OCI-M2 (cell line): ENCODE results near the gene LTBP1.
"Not testable (repeated sequence)": the region's sequence is repeated elsewhere in the genome, so short reads cannot be mapped to it uniquely, and the experiment has no call there.

Source experiments
- DNase-seq: peaks from one replicate; lab custom pipeline; 2025; ENCODE audit not compliant: unreplicated experiment; lab: John Stamatoyannopoulos, UW

Gene LTBP1

DNA sequence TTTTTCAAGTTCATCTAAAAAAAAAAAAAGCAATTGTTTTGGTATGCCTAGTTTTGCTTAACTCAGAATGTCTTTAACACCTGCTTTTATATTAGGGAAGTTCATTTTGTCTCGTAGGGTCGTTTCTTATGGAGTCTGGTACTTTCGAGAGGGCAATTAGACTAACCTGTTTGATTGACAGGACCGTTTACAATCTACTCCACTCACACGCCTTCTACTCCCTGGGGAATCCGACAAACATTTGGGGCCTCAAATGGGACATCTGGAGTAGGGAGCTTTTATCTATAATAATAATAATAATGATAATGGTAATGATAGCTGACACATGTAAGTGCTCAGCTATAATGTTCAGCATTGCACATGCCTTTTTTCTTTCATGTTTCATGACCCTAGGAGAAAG is 268.1 kb downstream of the LTBP1 start:
- no peak for DNase-seq

DNA sequence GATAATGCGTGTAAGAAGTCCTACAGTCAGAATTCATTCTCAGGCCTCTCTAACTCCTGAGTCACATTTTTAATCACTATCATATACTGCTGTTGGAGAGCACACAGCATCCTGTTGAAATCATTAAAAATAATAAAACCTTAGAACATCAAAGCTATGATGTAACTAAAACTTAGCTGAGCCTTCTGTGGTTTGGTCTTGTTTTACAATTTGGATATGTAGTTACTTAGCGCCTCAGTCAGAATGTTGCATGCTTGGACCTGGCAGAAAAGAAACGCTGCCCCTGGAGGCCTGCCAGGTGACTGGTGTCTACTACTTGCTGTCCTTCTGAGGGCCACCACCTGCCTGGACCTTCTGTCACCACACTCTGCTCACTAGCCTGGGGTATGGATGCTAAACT is 268.5 kb downstream of the LTBP1 start:
- no peak for DNase-seq

DNA sequence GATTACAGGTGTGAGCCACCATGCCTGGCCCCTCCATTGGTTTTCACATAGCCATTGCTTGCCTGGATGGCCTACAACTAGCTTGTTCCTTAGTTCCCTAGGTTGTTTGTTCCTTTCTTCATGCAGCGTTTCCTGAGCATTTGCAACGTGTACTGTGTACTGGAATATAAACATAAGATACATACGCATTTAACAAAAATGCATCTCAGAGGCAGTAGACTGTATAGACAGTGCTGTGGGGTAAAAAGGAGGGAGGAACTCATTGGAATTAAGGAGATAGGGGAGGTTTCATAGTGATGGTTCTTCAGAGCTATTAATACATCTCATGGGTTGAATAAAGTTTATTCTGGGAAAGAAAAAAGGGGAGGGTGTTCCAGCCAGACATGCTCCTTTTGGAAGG is 269.2 kb downstream of the LTBP1 start:
- DNase-seq, result no peak

DNA sequence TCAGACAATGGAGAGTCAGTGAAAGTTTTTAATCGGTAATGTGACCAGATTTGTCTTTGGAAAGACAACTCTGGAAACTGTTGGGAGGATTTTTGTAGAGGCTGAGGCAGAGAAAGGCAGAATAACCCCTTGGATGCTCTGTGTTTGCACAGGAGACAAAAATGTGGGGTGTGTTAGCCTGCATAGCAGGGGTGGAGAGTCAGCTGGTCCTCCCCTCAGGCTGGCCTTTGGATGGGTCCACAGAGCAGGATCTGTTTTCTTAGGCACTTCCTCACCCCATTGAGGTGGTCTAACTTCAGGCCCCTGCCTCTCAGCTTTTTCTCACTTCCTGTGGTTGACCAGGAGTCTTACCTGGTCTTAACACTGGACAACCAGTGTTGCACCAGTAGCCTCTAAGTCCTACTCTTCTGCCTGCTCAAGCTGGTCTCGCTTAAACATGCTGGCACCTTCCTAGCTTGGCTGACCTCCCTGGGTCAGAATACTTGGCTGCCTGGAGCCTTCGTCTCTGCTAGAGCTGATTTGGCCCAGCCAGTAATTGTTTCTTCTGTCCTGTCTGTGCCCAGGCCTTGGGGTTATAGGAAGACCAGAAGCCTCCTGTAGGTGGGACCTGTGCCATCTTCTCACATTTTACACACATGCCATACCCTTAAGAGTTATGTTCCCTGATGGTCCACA is 269.9 kb downstream of the LTBP1 start:
- DNase-seq, result no peak

DNA sequence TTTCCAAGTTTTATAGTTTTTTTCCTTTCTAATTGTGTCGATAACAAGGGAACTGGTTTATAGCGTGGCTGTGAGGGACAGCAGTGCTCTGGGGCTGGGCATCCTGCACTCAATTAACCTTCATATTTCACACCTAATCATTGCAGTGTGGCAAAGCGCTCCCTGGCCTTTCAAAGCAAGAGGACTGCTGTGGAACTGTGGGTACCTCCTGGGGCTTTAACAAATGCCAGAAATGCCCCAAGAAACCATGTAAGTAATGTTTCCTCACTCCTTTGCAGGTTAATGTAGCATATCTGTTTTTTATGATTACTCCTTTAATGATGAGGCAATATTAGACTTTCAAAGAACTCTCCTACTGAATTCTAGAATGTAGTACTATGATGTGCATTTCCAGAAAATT is 270.7 kb downstream of the LTBP1 start:
- DNase-seq, result no peak

DNA sequence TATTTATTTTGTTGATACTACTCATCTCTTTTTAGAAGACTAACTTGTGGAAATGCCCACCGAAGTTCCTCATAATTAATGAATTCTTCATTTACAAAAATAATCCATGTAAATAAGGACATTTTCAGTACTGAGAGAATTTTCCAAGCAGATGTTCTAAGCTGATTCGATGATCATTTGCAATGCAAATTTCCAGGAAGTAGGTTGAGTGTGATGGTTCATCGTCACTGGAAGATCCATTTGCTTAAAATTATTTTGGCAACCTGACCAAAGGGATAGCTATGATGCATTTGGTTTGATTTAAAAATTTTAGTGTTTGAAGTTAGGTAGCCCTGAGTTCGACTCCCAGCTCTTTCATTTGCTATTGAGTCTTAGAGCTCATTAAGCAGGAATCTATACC is 272.4 kb downstream of the LTBP1 start:
- no peak for DNase-seq

DNA sequence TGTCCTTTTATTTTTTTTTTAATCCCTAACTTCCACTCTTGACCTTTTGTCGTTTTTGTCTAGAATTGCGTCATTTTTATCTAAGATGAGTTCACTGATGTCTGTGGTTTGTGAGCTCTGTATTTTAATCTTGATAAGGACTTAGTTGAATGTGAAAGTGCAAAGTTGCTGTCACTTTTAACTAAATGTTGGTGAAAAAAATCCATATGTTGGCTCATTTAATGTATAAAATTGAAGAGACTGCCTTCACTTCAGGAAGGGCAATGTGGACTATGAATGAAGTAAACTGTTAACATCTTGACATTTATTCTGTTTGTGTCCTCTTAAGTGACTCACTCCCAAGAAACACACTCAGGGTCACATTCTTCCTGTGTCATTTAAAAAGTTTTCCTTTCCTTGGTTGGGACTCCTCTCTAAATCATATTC is 273.1 kb downstream of the LTBP1 start:
- DNase-seq, result no peak

DNA sequence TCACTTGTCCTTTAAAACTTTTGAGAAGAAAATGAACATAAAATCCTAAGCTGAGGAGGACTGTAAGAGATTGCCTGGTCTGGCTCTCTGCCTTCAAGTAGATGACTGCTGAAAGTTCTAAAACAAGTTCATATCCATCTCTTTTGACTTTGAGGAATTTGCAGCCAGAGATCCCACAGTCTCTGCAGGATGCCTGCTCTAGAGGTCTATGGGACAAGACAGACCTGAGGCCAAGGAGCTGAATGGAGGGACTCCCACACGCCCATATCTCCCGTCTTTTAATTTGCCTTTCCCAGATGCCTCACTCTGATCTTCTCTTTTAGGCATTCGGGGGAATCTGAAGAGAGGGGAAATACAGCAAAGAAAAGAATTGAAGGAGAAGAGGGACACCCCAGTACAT is 273.8 kb downstream of the LTBP1 start:
- DNase-seq, result no peak

DNA sequence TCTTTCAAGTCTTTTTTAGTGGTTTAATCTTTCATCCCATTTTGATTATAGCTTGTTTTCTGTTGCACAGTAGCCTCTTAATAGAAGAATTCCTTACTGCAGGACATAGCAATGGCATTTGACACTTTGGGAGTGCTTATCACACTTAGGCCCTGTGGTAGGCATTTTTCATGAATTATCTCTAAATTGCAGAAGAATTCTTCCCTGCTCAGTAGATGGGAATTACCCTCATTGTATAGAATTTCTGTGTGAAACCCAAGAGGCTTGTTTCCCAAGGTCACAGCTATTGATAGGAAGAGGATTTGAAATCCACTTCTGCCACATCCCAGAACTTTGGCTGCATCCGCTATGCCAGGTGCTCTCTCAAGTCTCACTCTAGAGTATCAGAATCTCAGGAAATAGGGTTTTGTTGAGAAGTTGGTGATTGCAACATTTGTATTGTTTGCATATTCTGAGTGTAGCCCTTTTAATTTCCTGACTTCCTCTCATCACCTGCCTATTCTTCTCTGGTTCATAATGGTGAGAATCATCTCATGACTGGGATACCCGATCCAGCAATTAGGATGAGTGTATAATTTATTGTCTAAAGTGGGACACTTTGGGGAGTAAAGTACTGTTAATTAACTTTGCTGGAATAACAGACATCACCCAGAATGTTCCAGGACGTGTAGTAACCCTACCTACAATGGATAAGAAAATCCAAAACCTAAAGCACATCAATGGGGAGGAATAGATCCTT is 274.5 kb downstream of the LTBP1 start:
- no peak for DNase-seq

DNA sequence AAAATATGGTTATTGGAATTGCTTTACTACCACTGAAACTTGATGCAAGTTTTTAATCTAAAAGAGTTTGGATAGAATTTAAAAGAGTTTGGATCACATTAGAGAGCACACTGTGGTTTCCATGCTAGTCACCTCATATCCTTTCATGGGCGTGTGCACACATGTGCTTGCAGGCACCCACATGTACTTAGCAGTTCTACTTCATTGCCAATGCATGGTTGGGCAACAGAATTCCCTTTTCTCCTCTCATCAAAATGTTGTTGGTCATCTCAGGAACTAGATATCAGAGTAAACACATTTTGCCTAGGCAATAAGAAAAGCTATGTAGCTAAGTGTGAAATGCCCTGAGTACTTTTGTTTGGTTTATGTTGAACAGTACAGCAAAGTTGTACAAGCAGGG is 275.6 kb downstream of the LTBP1 start:
- no peak for DNase-seq

DNA sequence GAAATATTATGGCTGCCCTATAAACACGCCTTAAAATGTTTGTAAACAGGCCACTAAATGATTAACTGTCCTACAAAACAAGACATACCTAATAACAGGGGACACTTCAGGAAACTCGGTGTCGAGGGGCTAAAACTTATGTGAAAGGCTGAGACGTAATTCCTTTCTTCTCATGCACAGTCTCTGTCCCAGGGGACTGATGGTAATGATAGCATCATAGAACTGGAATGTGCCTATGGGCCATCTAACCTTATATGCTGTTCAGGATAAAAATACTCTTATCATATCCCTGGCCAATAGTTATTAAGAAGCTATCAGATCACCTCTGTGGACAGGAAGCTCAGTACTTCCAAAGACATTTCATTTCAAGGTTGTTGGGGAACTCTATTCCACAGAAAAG is 277.1 kb downstream of the LTBP1 start:
- no peak for DNase-seq

DNA sequence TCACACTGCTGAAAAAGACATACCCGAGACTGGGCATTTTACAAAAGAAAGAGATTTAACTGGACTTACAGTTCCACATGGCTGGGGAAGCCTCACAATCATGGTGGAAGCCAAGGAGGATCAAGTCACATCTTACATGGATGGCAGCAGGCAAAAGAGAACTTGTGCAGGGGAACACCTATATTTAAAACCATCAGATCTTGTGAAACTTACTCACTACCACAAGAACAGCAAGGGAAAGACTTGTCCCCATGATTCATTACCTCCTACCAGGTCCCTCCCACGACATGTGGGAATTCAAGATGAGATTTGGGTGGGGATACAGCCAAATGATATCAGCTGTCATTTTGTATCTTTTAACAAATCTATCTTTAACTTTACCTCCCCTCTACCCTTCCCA is 278.6 kb downstream of the LTBP1 start:
- DNase-seq, result no peak

DNA sequence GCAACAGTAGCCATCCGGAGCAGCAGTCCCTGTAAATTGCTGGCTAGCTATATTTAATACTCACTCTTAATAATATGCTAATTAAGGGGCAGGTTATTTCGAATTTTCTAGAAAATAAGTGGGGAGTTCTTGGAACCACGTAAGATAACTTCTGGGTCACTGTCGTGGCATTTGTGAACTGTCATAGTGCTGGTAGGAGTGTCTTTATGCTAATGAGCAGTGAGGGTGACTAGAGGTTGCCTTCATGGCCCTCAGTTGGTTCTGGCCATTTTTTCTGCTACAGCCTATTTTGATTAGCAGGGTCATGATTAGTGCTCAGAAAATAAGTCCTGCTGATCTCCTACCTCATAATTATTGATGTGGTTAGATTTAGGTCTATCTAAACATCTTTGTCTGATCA is 279.8 kb downstream of the LTBP1 start:
- no peak for DNase-seq

DNA sequence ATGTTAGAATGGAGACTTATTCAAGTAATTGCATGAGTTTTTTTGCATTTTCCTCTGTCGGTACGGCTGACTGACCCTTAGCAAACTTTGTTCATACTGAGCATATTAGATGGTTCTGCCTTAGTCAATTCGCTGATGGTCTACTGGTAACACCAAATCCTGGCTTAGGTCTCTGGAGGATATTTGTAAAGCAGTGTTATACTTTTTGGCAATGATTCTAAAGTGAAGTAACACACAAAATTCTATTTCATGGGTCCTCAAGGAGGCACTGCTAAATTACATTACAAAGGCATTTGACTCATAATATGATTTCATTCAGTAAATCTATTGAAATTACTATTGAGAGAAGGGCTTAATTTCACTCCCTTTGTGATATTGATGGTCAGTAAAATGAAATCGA is 282.9 kb downstream of the LTBP1 start:
- DNase-seq, result no peak

DNA sequence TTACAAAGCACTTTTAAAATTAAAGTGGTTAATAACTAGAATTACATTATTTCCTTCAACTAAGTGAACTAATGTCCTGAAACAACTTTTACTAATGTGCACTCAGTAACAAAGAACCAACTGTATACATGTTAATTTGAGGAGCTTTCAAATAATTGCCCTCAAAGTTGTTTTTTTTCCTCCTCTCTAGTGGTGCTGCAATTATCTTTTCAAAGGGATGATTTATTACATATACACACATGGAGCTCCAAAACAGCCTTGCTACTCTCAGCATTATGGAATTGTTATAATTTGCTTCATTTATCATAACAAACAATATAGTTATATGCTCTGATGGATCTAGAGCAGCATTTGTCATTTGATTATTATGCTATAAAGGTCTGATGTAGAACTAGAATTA is 283.4 kb downstream of the LTBP1 start:
- no peak for DNase-seq

DNA sequence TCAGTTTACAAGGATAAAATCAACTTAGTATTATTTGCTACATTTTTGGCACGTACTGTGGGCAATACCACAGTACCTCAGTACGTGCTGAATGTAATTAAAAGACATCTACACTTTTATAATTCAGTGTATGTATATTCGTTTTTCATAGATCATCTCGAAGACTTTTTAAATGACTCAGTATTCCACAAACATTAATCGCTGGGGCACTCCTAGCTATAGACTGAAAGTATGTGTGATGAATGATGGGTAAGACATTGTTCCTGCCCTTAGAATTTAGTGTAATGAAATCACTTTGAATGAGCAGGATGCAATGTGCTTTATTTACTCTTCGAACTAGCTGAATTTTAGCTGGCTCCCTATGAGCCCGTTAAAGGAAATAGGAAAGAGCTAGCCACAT is 284.1 kb downstream of the LTBP1 start:
- no peak for DNase-seq

DNA sequence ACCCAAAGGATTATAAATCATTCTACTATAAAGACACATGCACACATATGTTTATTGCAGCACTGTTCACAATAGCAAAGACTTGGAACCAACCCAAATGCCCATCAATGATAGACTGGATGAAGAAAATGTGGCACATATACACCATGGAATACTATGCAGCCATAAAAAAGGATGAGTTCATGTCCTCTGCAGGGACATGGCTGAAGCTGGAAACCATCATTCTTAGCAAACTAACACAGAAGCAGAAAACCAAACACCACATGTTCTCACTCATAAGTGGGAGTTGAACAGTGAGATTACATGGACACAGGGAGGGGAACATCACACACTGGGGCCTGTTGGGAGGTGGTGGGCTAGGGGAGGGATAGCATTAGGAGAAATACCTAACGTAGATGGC is 288.8 kb downstream of the LTBP1 start:
- not testable (repeated sequence) for DNase-seq

DNA sequence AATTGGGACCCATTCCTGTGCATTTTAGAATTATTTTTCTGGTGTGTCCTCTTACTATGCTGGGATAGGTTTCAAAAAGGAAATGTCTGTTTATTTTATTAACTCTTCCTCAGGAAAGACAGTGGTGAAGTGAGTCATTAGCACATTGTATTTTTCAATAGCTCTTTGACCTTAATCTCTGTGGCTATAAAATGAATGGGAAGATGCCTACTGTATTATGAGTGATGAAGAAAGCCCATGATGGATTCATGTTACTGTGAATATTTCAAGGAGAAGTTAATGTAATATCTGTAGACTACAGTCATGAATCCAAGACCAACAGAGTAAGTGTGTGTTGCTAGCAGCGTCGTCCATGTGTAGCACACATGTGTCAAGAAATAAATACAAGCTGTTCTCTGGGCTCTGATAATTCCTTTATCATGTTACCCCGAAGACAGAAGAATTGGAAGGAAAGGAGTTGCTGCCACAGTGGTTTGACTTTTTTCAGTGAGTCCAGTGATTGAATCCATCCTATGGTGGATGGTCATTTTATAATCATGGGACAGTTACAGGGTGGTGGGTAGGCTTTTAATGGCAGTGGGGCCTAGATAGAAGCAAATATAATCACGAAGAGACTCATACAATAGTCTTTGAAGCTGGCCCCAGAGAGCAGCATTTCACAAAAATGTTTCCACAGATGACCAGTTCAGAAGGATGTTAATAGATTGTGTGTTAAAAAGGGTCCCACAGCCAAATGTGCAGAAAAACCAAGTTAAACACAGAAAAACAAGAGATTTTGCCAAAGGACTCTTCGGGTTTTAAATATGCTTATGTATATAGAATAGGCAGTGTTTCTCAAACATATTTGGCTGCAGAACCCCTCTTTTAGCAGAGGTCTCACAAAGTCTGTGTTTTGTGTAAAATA is 290.0 kb downstream of the LTBP1 start:
- DNase-seq, result no peak

DNA sequence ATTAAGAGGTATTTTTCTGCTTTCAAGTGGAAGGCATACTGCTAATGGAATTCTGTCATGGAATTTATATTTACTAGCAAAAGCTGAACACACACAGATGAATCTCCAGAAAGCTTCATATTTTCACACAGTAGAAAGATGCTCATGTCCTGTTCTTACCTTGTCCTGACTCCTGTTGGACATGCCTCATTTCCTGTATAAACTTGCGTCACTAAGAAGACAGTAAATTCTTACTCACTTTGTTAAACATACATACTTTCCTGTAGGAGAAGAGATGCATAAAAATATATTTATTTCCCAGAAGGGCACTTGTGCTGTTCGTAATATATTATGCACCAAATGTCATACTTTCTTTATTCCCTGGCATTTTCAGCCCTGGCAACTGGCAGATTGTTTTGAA is 291.4 kb downstream of the LTBP1 start:
- no peak for DNase-seq

DNA sequence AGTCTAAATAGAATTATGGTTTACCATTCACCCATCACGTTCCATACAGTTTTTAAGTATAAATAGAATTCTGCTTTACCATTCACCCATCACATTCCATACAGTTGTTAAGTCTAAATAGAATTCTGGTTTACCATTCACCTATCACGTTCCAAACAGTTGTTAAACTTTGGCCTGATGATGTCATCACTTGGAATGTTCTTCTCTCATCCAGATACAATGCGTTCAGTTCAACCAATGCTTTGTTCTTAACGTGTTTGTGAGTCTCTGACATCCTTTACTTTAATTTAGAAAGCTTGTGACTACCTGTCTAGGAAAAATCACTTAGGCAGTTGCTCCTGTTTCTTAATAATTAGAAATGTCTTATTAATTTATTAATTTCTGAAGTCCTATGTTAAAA is 293.4 kb downstream of the LTBP1 start:
- no peak for DNase-seq

DNA sequence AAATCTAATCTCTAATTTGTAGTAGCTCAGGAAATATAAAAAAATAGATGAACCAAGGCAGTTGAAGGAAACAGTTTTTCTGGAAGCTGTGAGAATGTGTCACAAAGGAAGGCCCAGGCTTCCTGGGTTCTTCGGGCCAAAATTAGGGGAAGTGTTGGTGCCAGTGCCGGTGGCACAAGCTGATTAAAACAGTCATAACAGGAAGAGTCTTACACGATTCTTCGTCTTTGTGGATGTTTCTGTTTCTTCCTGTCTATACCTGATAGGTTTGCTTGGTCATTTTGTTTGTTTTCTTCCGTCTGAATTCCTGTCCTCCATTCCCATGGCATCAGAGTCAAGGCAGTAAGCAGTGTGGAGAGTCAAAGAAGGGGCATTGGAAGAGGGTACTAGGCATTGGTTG is 294.3 kb downstream of the LTBP1 start:
- no peak for DNase-seq

DNA sequence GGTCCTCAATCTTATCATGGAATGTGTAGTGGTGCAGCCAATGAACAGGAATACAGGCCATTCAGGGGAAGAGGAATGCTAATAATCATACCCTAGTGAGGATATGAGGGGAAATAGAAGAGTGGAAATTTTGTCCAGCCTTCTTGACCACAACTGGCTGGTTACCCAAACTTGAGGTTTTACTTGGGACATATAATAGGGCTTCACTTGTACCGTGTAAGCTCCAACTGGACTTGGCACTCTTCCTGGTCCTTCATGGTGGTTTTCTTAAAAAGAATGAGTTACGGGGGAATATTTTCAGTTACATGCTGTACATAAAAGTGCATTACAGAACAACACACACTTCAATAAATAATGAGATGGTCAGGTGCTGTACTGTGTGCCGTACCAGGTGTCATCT is 294.8 kb downstream of the LTBP1 start:
- DNase-seq, result no peak
